ENCODE measurements around the gene BET1L. TPM values are rescaled to one million over a fixed set of nuclear protein-coding genes. Genes with fewer than 3 reads are reported as not detected.
"Not testable (repeated sequence)": the region's sequence is repeated elsewhere in the genome, so short reads cannot be mapped to it uniquely, and the experiment has no call there.

The BET1L gene
- total RNA-seq, 1 experiment from 2014 or later = 89.0 TPM

- in situ Hi-C loops (cut with HindIII; ENCODE audit: low pct_unique_long_range_greater_than_20kb, low sequenced_read_pairs); H3K36me3 ChIP-seq (ENCODE audit: control insufficient read depth, insufficient read depth, low read length); CTCF ChIA-PET; H3K27ac ChIP-seq (ENCODE audit: low read length); H3K4me3 ChIP-seq (ENCODE audit: low read depth in 2 of 2, low read length in 2 of 2); BruUV-seq (replicated peaks); POLR2A ChIA-PET; H3K9me3 ChIP-seq (ENCODE audit: control insufficient read depth, insufficient read depth, low read depth, low read length); H3K27me3 ChIP-seq (ENCODE audit: control insufficient read depth, insufficient read depth, low read length); DNase-seq (ENCODE audit: low read depth, low spot score); H3K4me1 ChIP-seq (ENCODE audit: control insufficient read depth, insufficient read depth, low read length); intact Hi-C loops (cut with micrococcal nuclease; ENCODE audit: unreplicated experiment): not testable (repeated sequence)
- TF ChIP-seq, protein P1, sequence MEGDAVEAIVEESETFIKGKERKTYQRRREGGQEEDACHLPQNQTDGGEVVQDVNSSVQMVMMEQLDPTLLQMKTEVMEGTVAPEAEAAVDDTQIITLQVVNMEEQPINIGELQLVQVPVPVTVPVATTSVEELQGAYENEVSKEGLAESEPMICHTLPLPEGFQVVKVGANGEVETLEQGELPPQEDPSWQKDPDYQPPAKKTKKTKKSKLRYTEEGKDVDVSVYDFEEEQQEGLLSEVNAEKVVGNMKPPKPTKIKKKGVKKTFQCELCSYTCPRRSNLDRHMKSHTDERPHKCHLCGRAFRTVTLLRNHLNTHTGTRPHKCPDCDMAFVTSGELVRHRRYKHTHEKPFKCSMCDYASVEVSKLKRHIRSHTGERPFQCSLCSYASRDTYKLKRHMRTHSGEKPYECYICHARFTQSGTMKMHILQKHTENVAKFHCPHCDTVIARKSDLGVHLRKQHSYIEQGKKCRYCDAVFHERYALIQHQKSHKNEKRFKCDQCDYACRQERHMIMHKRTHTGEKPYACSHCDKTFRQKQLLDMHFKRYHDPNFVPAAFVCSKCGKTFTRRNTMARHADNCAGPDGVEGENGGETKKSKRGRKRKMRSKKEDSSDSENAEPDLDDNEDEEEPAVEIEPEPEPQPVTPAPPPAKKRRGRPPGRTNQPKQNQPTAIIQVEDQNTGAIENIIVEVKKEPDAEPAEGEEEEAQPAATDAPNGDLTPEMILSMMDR (IDR thresholded peaks at IDR 0.05) = peak; percentile 81; the same call in 1 of the 2 replicates
- peak; percentile 81 for ATAC-seq
Observed at GRCh38 chr11:191490-192478, 15.4 kb downstream of the BET1L start.

DNA sequence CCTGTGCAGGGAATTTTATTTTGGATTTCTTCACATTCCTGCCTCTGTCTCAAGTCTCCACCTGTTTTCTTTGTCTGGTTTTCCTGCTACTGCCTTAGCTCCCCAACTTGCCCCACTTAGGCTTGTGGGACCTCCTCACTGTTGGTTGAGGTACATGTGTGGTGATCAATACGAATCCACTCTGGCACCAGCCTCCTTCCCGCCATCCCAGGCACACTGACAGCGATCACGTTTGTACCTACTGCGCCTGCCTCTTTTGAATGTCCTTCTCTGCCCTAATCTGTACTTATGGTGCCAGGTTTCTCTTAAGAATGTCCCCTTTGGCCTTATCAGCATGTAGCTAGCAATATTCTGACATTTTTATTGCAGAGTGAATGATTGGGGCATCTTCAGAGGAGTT lies 16.7 kb downstream of the BET1L start:
- POLR2A ChIA-PET; H3K27ac ChIP-seq (ENCODE audit: low read length); H3K4me1 ChIP-seq (ENCODE audit: control insufficient read depth, insufficient read depth, low read length); H3K4me3 ChIP-seq (ENCODE audit: low read depth in 2 of 2, low read length in 2 of 2); H3K36me3 ChIP-seq (ENCODE audit: control insufficient read depth, insufficient read depth, low read length); intact Hi-C loops (cut with micrococcal nuclease; ENCODE audit: unreplicated experiment); CTCF ChIA-PET; H3K9me3 ChIP-seq (ENCODE audit: control insufficient read depth, insufficient read depth, low read depth, low read length); DNase-seq (ENCODE audit: low read depth, low spot score); in situ Hi-C loops (cut with HindIII; ENCODE audit: low pct_unique_long_range_greater_than_20kb, low sequenced_read_pairs); H3K27me3 ChIP-seq (ENCODE audit: control insufficient read depth, insufficient read depth, low read length); BruUV-seq (replicated peaks); ATAC-seq: not testable (repeated sequence)

- DNase-seq (ENCODE audit: low read depth, low spot score); H3K9me3 ChIP-seq (ENCODE audit: control insufficient read depth, insufficient read depth, low read depth, low read length); H3K4me1 ChIP-seq (ENCODE audit: control insufficient read depth, insufficient read depth, low read length); H3K27me3 ChIP-seq (ENCODE audit: control insufficient read depth, insufficient read depth, low read length); intact Hi-C loops (cut with micrococcal nuclease; ENCODE audit: unreplicated experiment); H3K36me3 ChIP-seq (ENCODE audit: control insufficient read depth, insufficient read depth, low read length); H3K4me3 ChIP-seq (ENCODE audit: low read depth in 2 of 2, low read length in 2 of 2); POLR2A ChIA-PET; BruUV-seq (replicated peaks); H3K27ac ChIP-seq (ENCODE audit: low read length); CTCF ChIA-PET; in situ Hi-C loops (cut with HindIII; ENCODE audit: low pct_unique_long_range_greater_than_20kb, low sequenced_read_pairs): not testable (repeated sequence)
- peak; percentile 40; the same call in 1 of the 2 replicates for ATAC-seq
Observed at GRCh38 chr11:189843-190311, 17.3 kb downstream of the BET1L start.

DNA sequence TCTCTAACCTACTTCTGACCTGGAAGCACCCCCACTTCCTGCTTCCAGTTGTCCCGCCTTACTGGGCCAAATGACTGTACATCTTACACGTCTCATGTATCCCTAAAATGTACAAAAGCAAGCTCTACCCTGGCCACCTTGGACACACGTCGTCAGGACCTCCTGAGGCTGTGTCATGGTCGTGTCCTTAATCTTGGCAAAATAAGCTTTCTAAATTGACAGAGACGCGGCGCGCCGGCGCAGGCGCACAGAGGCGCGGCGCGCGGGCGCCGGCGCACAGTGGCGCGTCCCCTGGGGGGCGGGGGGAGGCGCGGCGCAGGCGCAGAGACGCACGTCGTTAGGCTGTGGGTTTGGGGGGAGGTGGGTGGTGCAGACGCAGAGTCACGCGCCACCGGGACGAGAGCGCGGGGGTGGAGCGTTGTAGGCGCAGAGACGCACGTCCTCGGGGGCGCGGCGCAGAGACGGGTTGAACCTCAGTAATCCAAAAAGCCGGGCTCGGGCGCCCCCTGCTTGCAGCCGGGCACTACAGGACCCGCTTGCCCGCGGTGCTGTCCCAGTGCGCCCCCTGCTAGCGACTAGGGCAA lies 17.9 kb downstream of the BET1L start:
- H3K9me3 ChIP-seq (ENCODE audit: control insufficient read depth, insufficient read depth, low read depth, low read length); H3K27ac ChIP-seq (ENCODE audit: low read length); BruUV-seq (replicated peaks); DNase-seq (ENCODE audit: low read depth, low spot score); H3K4me1 ChIP-seq (ENCODE audit: control insufficient read depth, insufficient read depth, low read length); POLR2A ChIA-PET; intact Hi-C loops (cut with micrococcal nuclease; ENCODE audit: unreplicated experiment); H3K36me3 ChIP-seq (ENCODE audit: control insufficient read depth, insufficient read depth, low read length); ATAC-seq; H3K27me3 ChIP-seq (ENCODE audit: control insufficient read depth, insufficient read depth, low read length); H3K4me3 ChIP-seq (ENCODE audit: low read depth in 2 of 2, low read length in 2 of 2); in situ Hi-C loops (cut with HindIII; ENCODE audit: low pct_unique_long_range_greater_than_20kb, low sequenced_read_pairs); CTCF ChIA-PET: not testable (repeated sequence)

GRCh38 chr11:180242-180641 lies 27.0 kb downstream of the BET1L start:
- intact Hi-C loops (cut with micrococcal nuclease; ENCODE audit: unreplicated experiment); BruUV-seq (replicated peaks): not testable (repeated sequence)

More at GRCh38 chr11:180242-180641, 27.0 kb downstream of the BET1L start:
- H3K27ac ChIP-seq (ENCODE audit: low read length); H3K36me3 ChIP-seq (ENCODE audit: control insufficient read depth, insufficient read depth, low read length); H3K27me3 ChIP-seq (ENCODE audit: control insufficient read depth, insufficient read depth, low read length); in situ Hi-C loops (cut with HindIII; ENCODE audit: low pct_unique_long_range_greater_than_20kb, low sequenced_read_pairs); DNase-seq (ENCODE audit: low read depth, low spot score); H3K4me1 ChIP-seq (ENCODE audit: control insufficient read depth, insufficient read depth, low read length); H3K9me3 ChIP-seq (ENCODE audit: control insufficient read depth, insufficient read depth, low read depth, low read length); H3K4me3 ChIP-seq (ENCODE audit: low read depth in 2 of 2, low read length in 2 of 2); ATAC-seq; CTCF ChIA-PET; POLR2A ChIA-PET: not testable (repeated sequence)

Data from Panc1 (cell line).